Fibroblast of skin of scalp (primary cell): ENCODE measurements around the gene TMC4.
"Not testable (repeated sequence)": the region's sequence is repeated elsewhere in the genome, so short reads cannot be mapped to it uniquely, and the experiment has no call there.

Experiments used
- DNase-seq: peaks from one replicate; pipeline ENCODE4 v3.0.0-alpha.2; 2013

Gene TMC4

GRCh38 chr19:54179262-54179852 lies 6.4 kb upstream of the TMC4 start:
- no peak for DNase-seq

- no peak for DNase-seq
Observed at GRCh38 chr19:54178581-54179261, 5.8 kb upstream of the TMC4 start.

- no peak for DNase-seq
Observed at GRCh38 chr19:54173951-54174834, 1.2 kb upstream of the TMC4 start.

- no peak for DNase-seq
Observed at GRCh38 chr19:54173359-54173699, 369 bp upstream of the TMC4 start.

- not testable (repeated sequence) for DNase-seq
Observed at GRCh38 chr19:54171736-54172431, 1.1 kb downstream of the TMC4 start.

- no peak for DNase-seq
Observed at GRCh38 chr19:54169149-54169740, 3.7 kb downstream of the TMC4 start.

GRCh38 chr19:54168174-54168917 lies 4.6 kb downstream of the TMC4 start:
- peak; percentile 82 for DNase-seq

- no peak for DNase-seq
Observed at GRCh38 chr19:54165222-54165621, 7.7 kb downstream of the TMC4 start.

- DNase-seq, result peak; percentile 18
Observed at GRCh38 chr19:54164369-54165068, 8.4 kb downstream of the TMC4 start.

GRCh38 chr19:54162884-54163283 lies 10.1 kb downstream of the TMC4 start:
- no peak for DNase-seq

GRCh38 chr19:54162241-54162805 lies 10.6 kb downstream of the TMC4 start:
- peak; percentile 55 for DNase-seq

GRCh38 chr19:54160854-54161253 lies 12.1 kb downstream of the TMC4 start:
- DNase-seq, result no peak

GRCh38 chr19:54160182-54160811 lies 12.7 kb downstream of the TMC4 start:
- no peak for DNase-seq

GRCh38 chr19:54159352-54160181 lies 13.4 kb downstream of the TMC4 start, which contains the start of gene LENG1:
LENG1 (minus strand) TSS chr19:54159721; CDS start chr19:54159695, 26 bp downstream.
- DNase-seq, result peak; percentile 100

- no peak for DNase-seq
Observed at GRCh38 chr19:54158812-54159351, 14.1 kb downstream of the TMC4 start.

- no peak for DNase-seq
Observed at GRCh38 chr19:54156953-54157352, 16.0 kb downstream of the TMC4 start.

GRCh38 chr19:54156490-54156889 lies 16.5 kb downstream of the TMC4 start:
- DNase-seq, result no peak

- no peak for DNase-seq
Observed at GRCh38 chr19:54155694-54156093, 17.3 kb downstream of the TMC4 start.
